DOHH2 (cell line): ENCODE measurements around the gene PRCD.

Experiments
- H3F3A ChIP-seq: fragments of 200-600 bp; sonication (generic), shearing (Covaris generic); 2 replicates; pipeline ENCODE4 v1.6.0; 2016; ENCODE audit warnings: antibody characterized with exemption, mild to moderate bottlenecking; ENCODE audit not compliant: control insufficient read depth, insufficient read depth
- H3K27ac ChIP-seq: fragments of 200-600 bp; sonication (generic); 2 replicates; pipeline ENCODE4 v1.5.1; 2014; ENCODE audit warnings: low read depth, mild to moderate bottlenecking, low read length, moderate library complexity
- H3K27me3 ChIP-seq: fragments of 200-600 bp; sonication (generic); 2 replicates; pipeline ENCODE4 v1.6.1; 2014; ENCODE audit warnings: mild to moderate bottlenecking, low read length, mixed read lengths; ENCODE audit not compliant: control insufficient read depth
- H3K36me3 ChIP-seq: fragments of 200-600 bp; sonication (generic); 2 replicates; pipeline ENCODE4 v1.6.1; 2014; ENCODE audit warnings: mild to moderate bottlenecking, low read length, moderate library complexity, mixed read lengths; ENCODE audit not compliant: control insufficient read depth
- H3K4me1 ChIP-seq: fragments of 200-600 bp; sonication (generic); 2 replicates; pipeline ENCODE4 v1.6.1; 2014; ENCODE audit warnings: mild to moderate bottlenecking, low read length, mixed read lengths; ENCODE audit not compliant: control insufficient read depth
- H3K4me2 ChIP-seq: fragments of 200-600 bp; sonication (generic); 2 replicates; pipeline ENCODE4 v1.6.0; 2014; ENCODE audit warnings: mild to moderate bottlenecking, low read length, moderate library complexity
- H3K4me3 ChIP-seq: fragments of 200-600 bp; sonication (generic); 2 replicates; pipeline ENCODE4 v1.5.1; 2014; ENCODE audit warnings: mild to moderate bottlenecking, low read length, mixed read lengths
- H3K79me2 ChIP-seq: fragments of 200-600 bp; sonication (generic); 2 replicates; pipeline ENCODE4 v1.6.1; 2014; ENCODE audit warnings: mild to moderate bottlenecking, low read length, mixed read lengths; ENCODE audit not compliant: control insufficient read depth
- H3K9me2 ChIP-seq: fragments of 200-600 bp; sonication (generic); replicated peaks from 2 replicates; pipeline ENCODE4 v1.6.1; 2014; ENCODE audit warnings: mild to moderate bottlenecking, low read length, mixed read lengths; ENCODE audit not compliant: control insufficient read depth
- H3K9me3 ChIP-seq: fragments of 200-600 bp; sonication (generic); 2 replicates; pipeline ENCODE4 v1.6.1; 2014; ENCODE audit warnings: antibody characterized with exemption, low read length, mixed read lengths; ENCODE audit not compliant: control insufficient read depth, insufficient read depth
- H4K20me1 ChIP-seq: fragments of 200-600 bp; sonication (generic); 2 replicates; pipeline ENCODE4 v1.6.0; 2014; ENCODE audit warnings: low read depth, mild to moderate bottlenecking, antibody characterized with exemption, low read length, moderate library complexity; ENCODE audit not compliant: control insufficient read depth, insufficient read depth
- EZH2phosphoT487 ChIP-seq: fragments of 200-600 bp; sonication (generic); IDR thresholded peaks from 2 replicates; pipeline ENCODE4 v1.6.1; 2017; ENCODE audit warnings: borderline replicate concordance, mild to moderate bottlenecking, antibody characterized with exemption, low read length, moderate library complexity, mixed read lengths
- TF ChIP-seq, protein P1 (sequence below): fragments of 200-600 bp; sonication (generic); IDR thresholded peaks from one replicate; pipeline ENCODE4 v1.5.1; 2014; ENCODE audit warnings: antibody characterized with exemption, mild to moderate bottlenecking, low read depth, low read length; ENCODE audit not compliant: poor library complexity, severe bottlenecking

The PRCD gene

DNA sequence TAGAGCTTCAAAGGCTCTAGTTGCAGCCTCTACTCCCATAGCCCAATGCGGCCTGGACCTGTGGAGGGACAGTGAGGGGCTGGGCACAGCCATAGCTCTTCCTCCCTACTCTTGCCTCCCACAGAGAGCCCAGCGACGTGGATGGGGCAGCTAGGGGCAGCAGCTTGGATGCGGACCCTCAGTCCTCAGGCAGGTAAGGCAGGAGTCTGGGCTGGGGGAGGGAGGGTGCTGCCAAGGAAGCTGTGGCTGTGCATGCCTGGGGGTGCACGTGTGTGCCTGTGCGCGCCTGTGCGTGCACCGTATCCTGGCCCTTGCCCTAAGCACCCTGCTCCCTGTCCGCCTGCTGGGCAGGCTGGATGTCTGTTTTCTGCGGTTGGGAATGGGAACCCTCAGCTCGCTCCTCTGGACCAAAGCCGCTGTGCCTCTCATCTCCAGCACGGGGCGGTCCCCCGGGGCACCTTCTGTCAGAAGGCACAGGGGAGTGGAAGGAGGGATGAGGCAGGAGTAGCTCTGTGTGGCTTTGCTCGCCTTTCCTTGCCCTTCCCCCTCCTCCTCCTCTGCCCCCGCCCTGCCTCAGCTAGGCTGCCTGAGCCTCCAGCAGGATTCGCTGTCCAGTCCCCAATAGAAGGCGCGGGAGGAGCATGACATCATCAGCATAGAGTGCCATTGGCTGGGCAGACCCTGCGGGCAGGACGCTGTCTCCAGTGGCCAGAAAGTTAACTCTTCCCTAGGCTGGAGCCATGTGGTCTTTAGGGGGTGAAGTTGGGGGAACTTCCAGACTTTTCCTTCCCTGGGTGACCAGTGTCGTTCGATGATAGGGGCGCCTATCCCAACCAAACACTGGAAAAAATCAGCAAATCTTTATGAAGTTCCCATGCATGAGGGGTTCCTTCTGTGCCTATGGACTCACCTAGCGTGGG lies 797 bp downstream of the PRCD start:
- H3F3A ChIP-seq, result no peaks in the 10 kb centered on the region
- H3K9me2 ChIP-seq, result no peaks in the 10 kb centered on the region
- no peak overlapping the region for H3K27ac ChIP-seq
- no peaks in the 10 kb centered on the region for H4K20me1 ChIP-seq
- H3K4me1 ChIP-seq, result peaks cover 10% of the 10 kb centered on the region
- no peaks in the 10 kb centered on the region for H3K79me2 ChIP-seq
- TF ChIP-seq, protein P1, sequence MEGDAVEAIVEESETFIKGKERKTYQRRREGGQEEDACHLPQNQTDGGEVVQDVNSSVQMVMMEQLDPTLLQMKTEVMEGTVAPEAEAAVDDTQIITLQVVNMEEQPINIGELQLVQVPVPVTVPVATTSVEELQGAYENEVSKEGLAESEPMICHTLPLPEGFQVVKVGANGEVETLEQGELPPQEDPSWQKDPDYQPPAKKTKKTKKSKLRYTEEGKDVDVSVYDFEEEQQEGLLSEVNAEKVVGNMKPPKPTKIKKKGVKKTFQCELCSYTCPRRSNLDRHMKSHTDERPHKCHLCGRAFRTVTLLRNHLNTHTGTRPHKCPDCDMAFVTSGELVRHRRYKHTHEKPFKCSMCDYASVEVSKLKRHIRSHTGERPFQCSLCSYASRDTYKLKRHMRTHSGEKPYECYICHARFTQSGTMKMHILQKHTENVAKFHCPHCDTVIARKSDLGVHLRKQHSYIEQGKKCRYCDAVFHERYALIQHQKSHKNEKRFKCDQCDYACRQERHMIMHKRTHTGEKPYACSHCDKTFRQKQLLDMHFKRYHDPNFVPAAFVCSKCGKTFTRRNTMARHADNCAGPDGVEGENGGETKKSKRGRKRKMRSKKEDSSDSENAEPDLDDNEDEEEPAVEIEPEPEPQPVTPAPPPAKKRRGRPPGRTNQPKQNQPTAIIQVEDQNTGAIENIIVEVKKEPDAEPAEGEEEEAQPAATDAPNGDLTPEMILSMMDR, result no peak
- no peak overlapping the region for H3K4me3 ChIP-seq
- H3K4me2 ChIP-seq, result peak overlapping the region; percentile 48
- peaks cover 42% of the 10 kb centered on the region for H3K27me3 ChIP-seq
- H3K9me3 ChIP-seq, result no peaks in the 10 kb centered on the region
- no peaks in the 10 kb centered on the region for H3K36me3 ChIP-seq

- no peak overlapping the region for H3K27ac ChIP-seq
Observed at GRCh38 chr17:76541739-76542454, 2.1 kb downstream of the PRCD start.

DNA sequence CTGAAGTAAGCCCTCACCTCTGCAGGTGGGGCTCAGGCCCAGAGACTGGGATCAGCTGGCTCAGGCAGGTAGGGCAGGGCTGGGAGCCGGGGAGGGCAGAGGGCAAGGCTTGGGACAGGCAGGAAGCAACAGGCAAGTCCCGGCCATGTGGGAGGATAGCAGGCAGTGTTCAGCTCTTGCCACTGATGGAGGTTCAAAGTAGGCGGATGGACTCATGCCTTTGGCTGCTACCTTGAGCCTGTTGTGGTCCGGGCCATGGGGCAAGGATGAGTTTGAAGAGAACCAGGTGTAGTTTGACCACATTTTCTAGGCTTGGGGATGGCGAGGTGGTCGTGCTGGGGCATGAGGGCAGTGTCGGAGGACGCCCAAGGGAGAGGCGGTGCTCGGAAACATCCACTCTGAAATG lies 2.7 kb downstream of the PRCD start:
- H3K9me3 ChIP-seq, result no peaks in the 10 kb centered on the region
- no peaks in the 10 kb centered on the region for H4K20me1 ChIP-seq
- TF ChIP-seq, protein P1, result no peak
- TF ChIP-seq EZH2phosphoT487, result no peak
- H3K4me3 ChIP-seq, result no peak overlapping the region
- H3K36me3 ChIP-seq, result no peaks in the 10 kb centered on the region
- no peak overlapping the region for H3K27ac ChIP-seq
- no peaks in the 10 kb centered on the region for H3K9me2 ChIP-seq
- peaks cover 48% of the 10 kb centered on the region for H3K27me3 ChIP-seq
- no peaks in the 10 kb centered on the region for H3K79me2 ChIP-seq
- no peaks in the 10 kb centered on the region for H3F3A ChIP-seq
- no peak overlapping the region for H3K4me2 ChIP-seq
- peaks cover 17% of the 10 kb centered on the region for H3K4me1 ChIP-seq

More at GRCh38 chr17:76541739-76542454, 2.1 kb downstream of the PRCD start:
- H3K4me1 ChIP-seq, result peaks cover 10% of the 10 kb centered on the region
- no peak for TF ChIP-seq EZH2phosphoT487
- TF ChIP-seq, protein P1, result no peak
- no peak overlapping the region for H3K4me3 ChIP-seq
- H3K27me3 ChIP-seq, result peaks cover 48% of the 10 kb centered on the region
- no peaks in the 10 kb centered on the region for H3F3A ChIP-seq
- H4K20me1 ChIP-seq, result no peaks in the 10 kb centered on the region
- H3K9me2 ChIP-seq, result no peaks in the 10 kb centered on the region
- H3K4me2 ChIP-seq, result no peak overlapping the region
- H3K9me3 ChIP-seq, result no peaks in the 10 kb centered on the region
- no peaks in the 10 kb centered on the region for H3K36me3 ChIP-seq
- H3K79me2 ChIP-seq, result no peaks in the 10 kb centered on the region
